H1 (cell line): ENCODE results near the gene ANKRD34B. TPM values are rescaled to one million over a fixed set of nuclear protein-coding genes. Genes with fewer than 3 reads are reported as not detected.

Source experiments
- CTCF ChIA-PET: fragments of 300-600 bp; sonication (Branson Sonifier 250); formaldehyde crosslinking; loops from one replicate; lab custom pipeline; 2021; ENCODE audit not compliant: partially characterized antibody; lab: Charles Lee
- POLR2A ChIA-PET: fragments of 300-600 bp; sonication (Branson Sonifier 250); formaldehyde crosslinking; loops from one replicate; lab custom pipeline; 2021; ENCODE audit warnings: inconsistent platforms; ENCODE audit not compliant: partially characterized antibody; lab: Charles Lee
- DNase-seq, 2 experiments: peaks; one replicate each; pipeline versions ENCODE4 v3.0.0 to v3.0.0-alpha.2; 2010 to 2022; ENCODE audit warnings: low spot score in 2 of 2, low read depth in 1 of 2, mixed read lengths in 1 of 2
- FAIRE-seq: peaks from 2 replicates; lab custom pipeline; 2011; peaks lifted over from hg19 to GRCh38; lab: Jason Lieb, UNC
- H2AFZ ChIP-seq: 2 replicates; pipeline ENCODE4 v1.8.1; 2012; ENCODE audit warnings: low read length, inconsistent platforms
- H2AK5ac ChIP-seq: 2 replicates; pipeline ENCODE4 v1.6.1; 2013; ENCODE audit warnings: low read depth, low read length
- H2BK120ac ChIP-seq: replicated peaks from 2 replicates; pipeline ENCODE3; 2013; ENCODE audit warnings: low read depth, low read length, inconsistent platforms
- H2BK12ac ChIP-seq: 2 replicates; pipeline ENCODE4 v1.6.1; 2013; ENCODE audit warnings: low read depth, low read length
- H2BK15ac ChIP-seq: 2 replicates; pipeline ENCODE4 v1.6.1; 2013; ENCODE audit warnings: low read length
- H2BK20ac ChIP-seq: 2 replicates; pipeline ENCODE4 v1.6.1; 2013; ENCODE audit warnings: low read length
- H2BK5ac ChIP-seq: 2 replicates; pipeline ENCODE4 v1.6.1; 2013; ENCODE audit warnings: low read depth, low read length
- H3K14ac ChIP-seq: 2 replicates; pipeline ENCODE4 v1.6.1; 2013; ENCODE audit warnings: inconsistent platforms; ENCODE audit not compliant: insufficient read length
- H3K18ac ChIP-seq: 2 replicates; pipeline ENCODE4 v1.6.1; 2013; ENCODE audit warnings: low read length; ENCODE audit errors: extremely low read depth
- H3K23ac ChIP-seq: 2 replicates; pipeline ENCODE4 v1.6.1; 2013; ENCODE audit warnings: inconsistent platforms; ENCODE audit not compliant: insufficient read length
- H3K23me2 ChIP-seq: 2 replicates; pipeline ENCODE4 v1.6.1; 2013; ENCODE audit warnings: low read depth, low read length
- H3K27ac ChIP-seq: 2 replicates; pipeline ENCODE4 v1.6.1; 2011; ENCODE audit warnings: low read depth, low read length, inconsistent platforms
- H3K27me3 ChIP-seq, 4 experiments: replicated peaks in 1 of 4; 1 replicate in 1 of 4; 2 replicates in 3 of 4; pipeline versions ENCODE4 v1.6.1 to v1.8.1; 2011 to 2013; ENCODE audit warnings: low read length in 3 of 4, mild to moderate bottlenecking in 3 of 4, inconsistent platforms in 2 of 4, mixed read lengths in 2 of 4, moderate library complexity in 1 of 4; ENCODE audit not compliant: control insufficient read depth in 3 of 4, insufficient read depth in 3 of 4; ENCODE audit errors: extremely low read depth in 1 of 4
- H3K36me3 ChIP-seq, 4 experiments: 2 replicates each; pipeline versions ENCODE4 v1.6.1 to v1.8.1; 2011 to 2013; ENCODE audit warnings: mild to moderate bottlenecking in 4 of 4, low read length in 3 of 4, moderate library complexity in 2 of 4, control low read depth in 1 of 4, inconsistent platforms in 1 of 4; ENCODE audit not compliant: insufficient read depth in 4 of 4, control insufficient read depth in 2 of 4
- H3K4ac ChIP-seq: replicated peaks from 2 replicates; pipeline ENCODE3; 2013; ENCODE audit warnings: low read length, low read depth, mixed read lengths, inconsistent platforms; ENCODE audit not compliant: insufficient read length
- H3K4me1 ChIP-seq, 4 experiments: replicated peaks in 1 of 4; 1 replicate in 1 of 4; 2 replicates in 3 of 4; pipeline versions ENCODE4 v1.6.1 to v1.8.1; 2011 to 2013; ENCODE audit warnings: low read length in 3 of 4, inconsistent platforms in 2 of 4, mixed read lengths in 1 of 4; ENCODE audit not compliant: insufficient read depth in 4 of 4, control insufficient read depth in 3 of 4
- H3K4me2 ChIP-seq, 2 experiments: 2 replicates each; pipeline versions ENCODE4 v1.6.1 to v1.8.1; 2011 to 2013; ENCODE audit warnings: low read depth in 2 of 2, low read length in 2 of 2, control low read depth in 1 of 2, inconsistent platforms in 1 of 2, mild to moderate bottlenecking in 1 of 2; ENCODE audit not compliant: insufficient read depth in 1 of 2
- H3K4me3 ChIP-seq, 4 experiments: fragments of 200-600, 300-600 bp in 1 of 4; sonication (generic), shearing (Covaris generic), sonication (Bioruptor Twin) in 1 of 4; 2 replicates each; pipeline versions ENCODE4 v1.5.1 to v1.8.1; 2011 to 2016; ENCODE audit warnings: low read length in 4 of 4, low read depth in 3 of 4, control low read depth in 2 of 4, inconsistent platforms in 2 of 4, mild to moderate bottlenecking in 2 of 4, mixed read lengths in 1 of 4, moderate library complexity in 1 of 4; ENCODE audit not compliant: insufficient read depth in 2 of 4; ENCODE audit errors: extremely low read depth in 1 of 4
- H3K56ac ChIP-seq: replicated peaks from 2 replicates; pipeline ENCODE3; 2013; ENCODE audit warnings: low read depth, mild to moderate bottlenecking, mixed read lengths, low read length, inconsistent platforms; ENCODE audit not compliant: insufficient read length
- H3K79me1 ChIP-seq: 2 replicates; pipeline ENCODE4 v1.6.1; 2013; ENCODE audit warnings: low read depth, low read length, control low read depth
- H3K79me2 ChIP-seq, 2 experiments: 2 replicates each; pipeline versions ENCODE4 v1.6.1 to v1.8.1; 2012 to 2013; ENCODE audit warnings: low read length in 2 of 2, mild to moderate bottlenecking in 2 of 2, inconsistent platforms in 1 of 2; ENCODE audit not compliant: insufficient read depth in 2 of 2, control insufficient read depth in 1 of 2
- H3K9ac ChIP-seq, 4 experiments: replicated peaks in 1 of 4; 1 replicate in 1 of 4; 2 replicates in 3 of 4; pipeline versions ENCODE4 v1.6.1 to v1.8.1; 2011 to 2013; ENCODE audit warnings: low read depth in 3 of 4, low read length in 3 of 4, control low read depth in 2 of 4, mild to moderate bottlenecking in 2 of 4, moderate library complexity in 2 of 4, inconsistent platforms in 1 of 4; ENCODE audit errors: extremely low read depth in 1 of 4
- H3K9me3 ChIP-seq, 2 experiments: 2 replicates each; pipeline versions ENCODE4 v1.6.1 to v1.8.1; 2012 to 2013; ENCODE audit warnings: mild to moderate bottlenecking in 2 of 2, moderate library complexity in 2 of 2, control low read depth in 1 of 2, inconsistent platforms in 1 of 2, low read depth in 1 of 2, low read length in 1 of 2, mixed read lengths in 1 of 2; ENCODE audit not compliant: insufficient read depth in 2 of 2
- H4K20me1 ChIP-seq, 2 experiments: replicated peaks in 1 of 2; 2 replicates each; pipeline versions ENCODE3 to v1.8.1; 2011 to 2013; ENCODE audit warnings: inconsistent platforms in 2 of 2, low read length in 2 of 2, mild to moderate bottlenecking in 1 of 2; ENCODE audit not compliant: insufficient read depth in 2 of 2, control insufficient read depth in 1 of 2
- H4K5ac ChIP-seq: 2 replicates; pipeline ENCODE4 v1.6.1; 2013; ENCODE audit warnings: low read length, low read depth, mixed read lengths, inconsistent platforms; ENCODE audit not compliant: insufficient read length
- H4K8ac ChIP-seq: 2 replicates; pipeline ENCODE4 v1.8.0; 2013; ENCODE audit warnings: mild to moderate bottlenecking, moderate library complexity, low read length, inconsistent platforms; ENCODE audit not compliant: insufficient read depth; ENCODE audit errors: extremely low read depth
- H4K91ac ChIP-seq: replicated peaks from 2 replicates; pipeline ENCODE3; 2013; ENCODE audit warnings: low read length, mixed read lengths, inconsistent platforms; ENCODE audit not compliant: insufficient read length
- CREB1 ChIP-seq: IDR thresholded peaks from 2 replicates; pipeline ENCODE4 v1.6.1; 2012; ENCODE audit warnings: inconsistent platforms
- CTBP2 ChIP-seq: IDR thresholded peaks from 2 replicates; pipeline ENCODE4 v1.7.0; 2011; ENCODE audit warnings: borderline replicate concordance, mild to moderate bottlenecking, moderate library complexity, mixed read lengths, low read length; ENCODE audit not compliant: insufficient read depth, insufficient read length
- E2F6 ChIP-seq: IDR thresholded peaks from 2 replicates; pipeline ENCODE4 v1.6.1; 2012; ENCODE audit warnings: inconsistent platforms
- EP300 ChIP-seq, 2 experiments: IDR thresholded peaks; 1 replicate in 1 of 2; 2 replicates in 1 of 2; pipeline ENCODE4 v1.6.1; 2011 to 2012; ENCODE audit warnings: low read depth in 2 of 2, low read length in 2 of 2, mild to moderate bottlenecking in 2 of 2, borderline replicate concordance in 1 of 2, inconsistent platforms in 1 of 2, moderate library complexity in 1 of 2
- MAX ChIP-seq: IDR thresholded peaks from 2 replicates; pipeline ENCODE4 v1.6.1; 2012; ENCODE audit warnings: inconsistent platforms
- SIN3A ChIP-seq, 2 experiments: IDR thresholded peaks in 1 of 2; conservative IDR thresholded peaks in 1 of 2; 2 replicates each; pipeline ENCODE4 v1.6.1; 2011 to 2012; ENCODE audit warnings: low read length in 2 of 2, improper control_type of control experiment in 1 of 2, low read depth in 1 of 2, mild to moderate bottlenecking in 1 of 2
- TAF1 ChIP-seq: IDR thresholded peaks from 2 replicates; pipeline ENCODE4 v1.6.1; 2011; ENCODE audit warnings: mild to moderate bottlenecking, low read depth, low read length
- TAF7 ChIP-seq: optimal IDR thresholded peaks from 2 replicates; pipeline ENCODE3; 2011; ENCODE audit warnings: low read depth, mild to moderate bottlenecking, inconsistent platforms, low read length, moderate library complexity, borderline replicate concordance
- WGBS, 2 experiments: shearing (Covaris generic) in 1 of 2; methylation state at CpG; one replicate each; pipeline versions ENCODE4 v1.1.6 to v1.1.7; 2013 to 2015; ENCODE audit warnings: low lambda C conversion rate in 2 of 2, mixed read lengths in 2 of 2, inconsistent platforms in 1 of 2, low coverage in 1 of 2, missing lambda C conversion rate in 1 of 2; ENCODE audit not compliant: insufficient replicate concordance in 2 of 2, insufficient coverage in 1 of 2, insufficient read length in 1 of 2; ENCODE audit errors: extremely low coverage in 1 of 2, missing lambda C conversion rate in 1 of 2; 5-methylcytosine and 5-hydroxymethylcytosine counted together
- polyA plus RNA-seq, 7 experiments: library from polyadenylated mRNA; depleted of rRNA in 3 of 7; stranded (reverse) in 5 of 7; unstranded in 2 of 7; fragments of >200 nt in 5 of 7; fragments of 200-250 nt in 2 of 7; gene quantifications; 1 replicate in 5 of 7; 2 replicates in 1 of 7; 4 replicates in 1 of 7; pipeline versions ENCODE4 v1.2.1 to v1.2.3, GENCODE V29; 2011 to 2013; ENCODE audit warnings: missing spikeins in 2 of 7, mixed read lengths in 2 of 7
- total RNA-seq: library from RNA; stranded (reverse); fragmentation: NEBNext Ultra II Directional; extraction: Animal tissue kit (Norgen Biotek cat#: 25700); gene quantifications from 2 replicates; pipeline ENCODE4 v1.2.1, GENCODE V29; 2021

The ANKRD34B gene
- total and polyA plus RNA-seq, 2 of the 8 experiments (the other 6 are each of a cell fraction or from before 2014, with no cell fraction given) = 1.5 to 6.3 TPM

- Histone ChIP-seq H3K4me1 (0 out of 7 replicates have a peak, but pooled peaks cover 0 to 2% (median 0%) of the 10 kb centered on the region in 4 experiments), H3K14ac (no peak overlapping the region), H2BK12ac (no peak overlapping the region), H4K20me1 (no peaks in the 10 kb centered on the region), H3K56ac (no peak overlapping the region), H3K23me2 (no peaks in the 10 kb centered on the region)
- no peak for TF ChIP-seq TAF1
- TF ChIP-seq EP300 (IDR thresholded peaks at IDR 0.05; ENCODE audit: borderline replicate concordance in 1 of 2, low read depth in 2 of 2, low read length in 2 of 2) = no peak
- TF ChIP-seq CTBP2 = no peak
- no peak for TF ChIP-seq MAX
- no peak for TF ChIP-seq CREB1
- no peak for TF ChIP-seq E2F6
- no peak for TF ChIP-seq TAF7
- no peak for TF ChIP-seq SIN3A (conservative IDR thresholded peaks at IDR 0.05 in 1 of 2, IDR thresholded peaks at IDR 0.05 in 1 of 2; ENCODE audit: low read depth in 1 of 2, low read length in 2 of 2)
- TF ChIP-seq, all 59 proteins: peak for 0
- Histone ChIP-seq H3K27me3 (no peaks in the 10 kb centered on the region), H4K91ac (no peak overlapping the region), H3K79me2 (no peaks in the 10 kb centered on the region), H4K8ac (no peak overlapping the region), H3K18ac (no peak overlapping the region), H2AK5ac (no peak overlapping the region), H2BK120ac (no peak overlapping the region), H2BK20ac (no peak overlapping the region), H3K4ac (no peak overlapping the region), H3K9ac (no peak overlapping the region), H2BK5ac (no peak overlapping the region), H3K4me2 (no peak overlapping the region), H3K79me1 (no peaks in the 10 kb centered on the region), H3K4me3 (no peak overlapping the region), H3K27ac (no peak overlapping the region), H2AFZ (no peak overlapping the region), H4K5ac (no peak overlapping the region), H3K36me3 (no peaks in the 10 kb centered on the region), H2BK15ac (no peak overlapping the region), H3K23ac (no peak overlapping the region), H3K9me3 (no peaks in the 10 kb centered on the region)
- FAIRE-seq (no peak), DNase-seq (no peak)
- POLR2A ChIA-PET = interaction anchor here (0.8 kb wide), 1 partner anchor 21 kb away, joined by 3 read pairs; no protein-coding TSS in a partner anchor
- 89% methylated on average over 4 of the region's 4 CpGs; no CpG with 5 or more reads in 1 of the 2 experiments for WGBS, 2 experiments
- CTCF ChIA-PET = interaction anchor here (0.9 to 1.9 kb wide), 2 partner anchors 21 to 26 kb away, joined by 3 to 5 read pairs; no protein-coding TSS in a partner anchor
Observed at GRCh38 chr5:80509362-80509761, 60.7 kb downstream of the ANKRD34B start.
